H1 (cell line): ENCODE data around the gene DICER1. TPM values are rescaled to one million over a fixed set of nuclear protein-coding genes. Genes with fewer than 3 reads are reported as not detected.
A peak's percentile ranks its signal among the peaks of the same experiment; 100 is the strongest.

Experiments
- BCL11A ChIP-seq, 2 experiments: IDR thresholded peaks; one replicate each; pipeline ENCODE4 v1.6.1; 2011; ENCODE audit warnings: low read depth in 2 of 2, low read length in 2 of 2, mild to moderate bottlenecking in 2 of 2
- BRCA1 ChIP-seq: IDR thresholded peaks from 2 replicates; pipeline ENCODE4 v1.6.1; 2012; ENCODE audit warnings: low read depth, low read length, improper control_type of control experiment
- CBX8 ChIP-seq: fragments of 300-800, 300-1000 bp; sonication (generic); IDR thresholded peaks from 2 replicates; pipeline ENCODE4 v1.7.1; 2016; ENCODE audit warnings: low read depth, low read length, borderline replicate concordance
- CHD1 ChIP-seq: IDR thresholded peaks from 2 replicates; pipeline ENCODE4 v1.6.1; 2012; ENCODE audit warnings: low read depth, low read length, improper control_type of control experiment
- CREB1 ChIP-seq: IDR thresholded peaks from 2 replicates; pipeline ENCODE4 v1.6.1; 2012; ENCODE audit warnings: inconsistent platforms
- CTCF ChIP-seq, 3 experiments: IDR thresholded peaks; 1 replicate in 2 of 3; 2 replicates in 1 of 3; pipeline versions ENCODE4 v1.5.1 to v1.6.1; 2011; ENCODE audit warnings: low read length in 3 of 3, mild to moderate bottlenecking in 3 of 3, inconsistent platforms in 2 of 3, low read depth in 1 of 3, moderate library complexity in 1 of 3; ENCODE audit not compliant: insufficient read depth in 1 of 3; ENCODE audit errors: control extremely low read depth in 1 of 3
- E2F6 ChIP-seq: IDR thresholded peaks from 2 replicates; pipeline ENCODE4 v1.6.1; 2012; ENCODE audit warnings: inconsistent platforms
- EZH2 ChIP-seq: fragments of 200-600 bp; sonication (generic); IDR thresholded peaks from 2 replicates; pipeline ENCODE4 v1.7.1; 2012; ENCODE audit warnings: low read depth, mild to moderate bottlenecking, moderate library complexity, low read length, inconsistent platforms; ENCODE audit not compliant: severe bottlenecking
- FOSL1 ChIP-seq: IDR thresholded peaks from 2 replicates; pipeline ENCODE4 v1.6.1; 2011; ENCODE audit warnings: mild to moderate bottlenecking, low read depth, low read length, moderate library complexity; ENCODE audit not compliant: insufficient read depth
- GTF2F1 ChIP-seq: IDR thresholded peaks from 2 replicates; pipeline ENCODE4 v1.6.1; 2012; ENCODE audit warnings: low read depth, low read length, improper control_type of control experiment, borderline replicate concordance
- HDAC6 ChIP-seq: IDR thresholded peaks from one replicate; pipeline ENCODE4 v1.7.1; 2012; ENCODE audit warnings: low read depth, mild to moderate bottlenecking, inconsistent platforms, low read length, moderate library complexity
- JUND ChIP-seq: IDR thresholded peaks from 2 replicates; pipeline ENCODE4 v1.6.1; 2011; ENCODE audit warnings: mild to moderate bottlenecking, improper control_type of control experiment, low read length
- KDM1A ChIP-seq: fragments of 200-600, 300-600 bp; sonication (generic); IDR thresholded peaks from 2 replicates; pipeline ENCODE4 v1.7.1; 2016; ENCODE audit warnings: mild to moderate bottlenecking, low read length, borderline replicate concordance
- MAFK ChIP-seq: IDR thresholded peaks from 2 replicates; pipeline ENCODE4 v1.6.1; 2012; ENCODE audit warnings: low read depth, mild to moderate bottlenecking, improper control_type of control experiment, low read length
- MAX ChIP-seq: IDR thresholded peaks from 2 replicates; pipeline ENCODE4 v1.6.1; 2012; ENCODE audit warnings: inconsistent platforms
- NANOG ChIP-seq: IDR thresholded peaks from 2 replicates; pipeline ENCODE4 v1.6.1; 2011; ENCODE audit warnings: low read length, low read depth, mild to moderate bottlenecking, inconsistent platforms; ENCODE audit not compliant: insufficient read depth, poor library complexity, severe bottlenecking
- RNF2 ChIP-seq: fragments of 200-900, 300-1000 bp; sonication (generic); IDR thresholded peaks from 2 replicates; pipeline ENCODE4 v1.7.1; 2016; ENCODE audit warnings: borderline replicate concordance, low read depth, mild to moderate bottlenecking, antibody characterized with exemption, low read length; ENCODE audit not compliant: poor library complexity, severe bottlenecking; ENCODE audit errors: missing control alignments
- SIX5 ChIP-seq: IDR thresholded peaks from 2 replicates; pipeline ENCODE4 v1.6.1; 2011; ENCODE audit warnings: mild to moderate bottlenecking, low read depth, low read length
- YY1 ChIP-seq: IDR thresholded peaks from 2 replicates; pipeline ENCODE4 v1.6.1; 2011; ENCODE audit warnings: low read depth, mild to moderate bottlenecking, low read length
- polyA plus RNA-seq, 7 experiments: library from polyadenylated mRNA; depleted of rRNA in 3 of 7; stranded (reverse) in 5 of 7; unstranded in 2 of 7; fragments of >200 nt in 5 of 7; fragments of 200-250 nt in 2 of 7; gene quantifications; 1 replicate in 5 of 7; 2 replicates in 1 of 7; 4 replicates in 1 of 7; pipeline versions ENCODE4 v1.2.1 to v1.2.3, GENCODE V29; 2011 to 2013; ENCODE audit warnings: missing spikeins in 2 of 7, mixed read lengths in 2 of 7
- total RNA-seq: library from RNA; stranded (reverse); fragmentation: NEBNext Ultra II Directional; extraction: Animal tissue kit (Norgen Biotek cat#: 25700); gene quantifications from 2 replicates; pipeline ENCODE4 v1.2.1, GENCODE V29; 2021

DICER1 gene
- total and polyA plus RNA-seq, 2 of the 8 experiments (the other 6 are each of a cell fraction or from before 2014, with no cell fraction given) = 11.9 to 61.8 TPM

GRCh38 chr14:95199298-95199983 is 42.1 kb upstream of the DICER1 start (continued):
- TF ChIP-seq BCL11A (IDR thresholded peaks at IDR 0.05; ENCODE audit: low read depth in 2 of 2, low read length in 2 of 2) (no peak), HDAC6 (no peak), SIX5 (no peak), MAX (0 out of 2 replicates have a peak, but pooled peaks have one; percentile 15), CHD1 (no peak), EZH2 (no peak), NANOG (peak; percentile 61), E2F6 (no peak), GTF2F1 (no peak), CBX8 (no peak), CREB1 (no peak), JUND (no peak), KDM1A (no peak), YY1 (0 out of 2 replicates have a peak, but pooled peaks have one; percentile 24), BRCA1 (no peak), RNF2 (no peak), CTCF (IDR thresholded peaks at IDR 0.05; ENCODE audit: control extremely low read depth in 1 of 3, insufficient read depth in 1 of 3, low read depth in 1 of 3, low read length in 3 of 3) (no peak), FOSL1 (no peak), MAFK (no peak)
